Thyroid gland (tissue), 4 donors: ENCODE results near the gene CIITA. TPM values are rescaled to one million over a fixed set of nuclear protein-coding genes. Genes with fewer than 3 reads are reported as not detected.

Source experiments
- DNase-seq, 2 donors: peaks; one replicate each; pipeline ENCODE4 v3.0.0-alpha.2; 2019
- H3K27ac ChIP-seq, 3 donors: fragments of 200-600 bp; sonication (generic); 1 replicate in 2 of 3; 2 replicates in 1 of 3; pipeline ENCODE4 v1.5.1; 2016 to 2019; ENCODE audit warnings: mild to moderate bottlenecking in 1 of 3, moderate library complexity in 1 of 3
- H3K27me3 ChIP-seq: fragments of 200-600 bp; sonication (generic); one replicate; pipeline ENCODE4 v1.5.1; 2019
- H3K36me3 ChIP-seq, 2 donors: fragments of 200-600 bp; sonication (generic); one replicate each; pipeline ENCODE4 v1.5.1; 2016 to 2019
- H3K4me1 ChIP-seq, 2 donors: fragments of 200-600 bp; sonication (generic); one replicate each; pipeline ENCODE4 v1.5.1; 2017 to 2019
- H3K4me3 ChIP-seq, 3 donors: fragments of 200-600 bp; sonication (generic); replicated peaks in 1 of 3; 1 replicate in 2 of 3; 2 replicates in 1 of 3; pipeline ENCODE4 v1.5.1; 2016; ENCODE audit warnings: mild to moderate bottlenecking in 1 of 3
- H3K9me3 ChIP-seq: fragments of 200-600 bp; sonication (generic); one replicate; pipeline ENCODE4 v1.5.1; 2017
- POLR2A ChIP-seq, 2 donors: fragments of 450-650 bp; IDR thresholded peaks; one replicate each; pipeline ENCODE4 v1.6.1; 2017; ENCODE audit warnings: antibody characterized with exemption in 2 of 2, mild to moderate bottlenecking in 2 of 2, moderate library complexity in 1 of 2
- WGBS, 2 donors: methylation state at CpG; one replicate each; pipeline ENCODE4 v1.1.5; 2017; 5-methylcytosine and 5-hydroxymethylcytosine counted together
- intact Hi-C: fragments of 100-400 bp; cut with DNase I; formaldehyde crosslinking; loops from one replicate; pipeline ENCODE4 v1.15.1; 2023
- total RNA-seq, 4 donors: library from RNA; depleted of rRNA; stranded (reverse); fragments of >200 nt; gene quantifications; one replicate each; pipeline ENCODE4 v1.2.3, GENCODE V29; 2016
- TF ChIP-seq, protein P1 (sequence below), 6 experiments: fragments of 200-600 bp in 3 of 6; fragments of 450-650 bp in 3 of 6; sonication (generic) in 3 of 6; IDR thresholded peaks; one replicate each; pipeline ENCODE4 v1.5.1; 2016 to 2019; ENCODE audit warnings: antibody characterized with exemption in 6 of 6, mild to moderate bottlenecking in 2 of 6, inconsistent platforms in 1 of 6, moderate library complexity in 1 of 6

CIITA gene
- total RNA-seq, 4 donors from 2014 or later = 1.8 to 14.3 (median 10.0) TPM

DNA sequence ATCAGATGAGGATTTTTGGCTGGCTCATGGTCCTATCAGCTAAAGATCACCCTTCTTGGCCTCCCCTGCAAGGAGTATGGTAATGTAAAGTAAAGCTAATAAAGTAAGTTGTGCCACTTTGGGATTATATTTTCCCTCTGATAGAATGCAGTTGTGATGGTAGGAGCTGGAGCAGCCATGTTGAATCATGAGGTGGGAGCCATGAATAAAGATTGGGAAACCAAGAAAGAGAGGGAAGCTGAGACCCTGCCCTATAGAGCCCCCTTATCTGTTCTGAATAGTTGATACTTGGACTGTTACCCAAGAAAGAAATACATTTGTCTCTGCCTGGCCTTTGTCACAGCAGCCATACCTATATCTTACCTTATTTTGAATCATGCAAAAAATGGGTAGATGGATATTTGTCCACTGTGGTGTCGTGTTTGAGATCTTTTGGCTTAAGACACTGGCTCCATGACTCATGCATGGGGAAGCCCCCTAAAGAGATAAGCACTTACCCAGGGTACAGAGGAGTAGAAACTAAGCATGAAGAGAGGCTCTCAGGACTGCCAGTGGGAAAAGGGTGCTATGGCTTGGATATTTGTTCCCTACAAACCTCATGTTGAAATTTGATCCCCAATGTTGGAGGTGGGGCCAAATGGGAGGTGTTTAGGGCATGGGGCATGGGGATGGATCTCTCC is 40.7 kb upstream of the CIITA start:
- Histone ChIP-seq H3K27ac (no peak overlapping the region), H3K36me3 (no peaks in the 10 kb centered on the region), H3K4me3 (no peak overlapping the region), H3K4me1 (no peaks in the 10 kb centered on the region), H3K27me3 (no peaks in the 10 kb centered on the region), H3K9me3 (no peaks in the 10 kb centered on the region)
- no peak for DNase-seq
- intact Hi-C loops = no loop called here
- TF ChIP-seq, protein P1, sequence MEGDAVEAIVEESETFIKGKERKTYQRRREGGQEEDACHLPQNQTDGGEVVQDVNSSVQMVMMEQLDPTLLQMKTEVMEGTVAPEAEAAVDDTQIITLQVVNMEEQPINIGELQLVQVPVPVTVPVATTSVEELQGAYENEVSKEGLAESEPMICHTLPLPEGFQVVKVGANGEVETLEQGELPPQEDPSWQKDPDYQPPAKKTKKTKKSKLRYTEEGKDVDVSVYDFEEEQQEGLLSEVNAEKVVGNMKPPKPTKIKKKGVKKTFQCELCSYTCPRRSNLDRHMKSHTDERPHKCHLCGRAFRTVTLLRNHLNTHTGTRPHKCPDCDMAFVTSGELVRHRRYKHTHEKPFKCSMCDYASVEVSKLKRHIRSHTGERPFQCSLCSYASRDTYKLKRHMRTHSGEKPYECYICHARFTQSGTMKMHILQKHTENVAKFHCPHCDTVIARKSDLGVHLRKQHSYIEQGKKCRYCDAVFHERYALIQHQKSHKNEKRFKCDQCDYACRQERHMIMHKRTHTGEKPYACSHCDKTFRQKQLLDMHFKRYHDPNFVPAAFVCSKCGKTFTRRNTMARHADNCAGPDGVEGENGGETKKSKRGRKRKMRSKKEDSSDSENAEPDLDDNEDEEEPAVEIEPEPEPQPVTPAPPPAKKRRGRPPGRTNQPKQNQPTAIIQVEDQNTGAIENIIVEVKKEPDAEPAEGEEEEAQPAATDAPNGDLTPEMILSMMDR (IDR thresholded peaks at IDR 0.05) = no peak
- TF ChIP-seq POLR2A (IDR thresholded peaks at IDR 0.05) = no peak
- WGBS, 2 donors = 84 to 90% methylated on average over 1 of the region's 1 CpG

DNA sequence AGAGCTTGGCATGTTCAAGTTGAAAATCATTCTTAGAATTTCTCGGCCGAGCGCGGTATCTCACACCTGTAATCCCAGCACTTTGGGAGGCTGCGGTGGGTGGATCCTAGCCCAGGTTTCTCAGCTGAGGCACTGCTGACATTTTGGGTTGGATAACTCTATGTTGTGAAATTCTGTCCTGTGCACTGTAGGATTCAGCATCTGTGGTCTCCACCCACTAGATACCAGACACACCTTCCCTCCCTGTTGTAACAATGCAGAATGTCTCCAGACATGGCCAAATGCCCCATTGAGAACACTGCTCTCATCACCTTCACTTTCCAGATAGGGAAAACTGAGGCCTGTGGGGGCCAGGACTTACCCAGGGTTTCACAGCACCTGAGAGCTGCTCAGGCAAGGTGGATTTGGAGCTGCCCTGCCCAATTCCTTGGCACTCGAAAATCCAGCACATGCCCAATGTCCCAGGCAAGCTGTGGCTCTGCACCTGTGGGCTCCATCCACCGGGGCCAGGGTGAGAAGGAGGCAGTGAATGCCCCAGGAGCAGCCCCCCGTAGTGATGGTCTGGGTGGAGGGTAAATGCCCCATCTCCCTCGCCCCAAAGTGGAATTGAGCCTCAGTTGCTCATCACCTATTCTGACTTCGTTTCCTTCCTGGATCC is 38.3 kb upstream of the CIITA start:
- Histone ChIP-seq H3K4me3 (no peak overlapping the region), H3K9me3 (no peaks in the 10 kb centered on the region), H3K27me3 (no peaks in the 10 kb centered on the region), H3K4me1 (no peaks in the 10 kb centered on the region), H3K27ac (no peak overlapping the region), H3K36me3 (no peaks in the 10 kb centered on the region)
- no peak for TF ChIP-seq POLR2A (IDR thresholded peaks at IDR 0.05)
- TF ChIP-seq, protein P1 (IDR thresholded peaks at IDR 0.05) = no peak
- 88 to 91% methylated on average over 9 to 10 of the region's 10 CpGs for WGBS, 2 donors
- no peak for DNase-seq
- intact Hi-C loops = no loop called here

DNA sequence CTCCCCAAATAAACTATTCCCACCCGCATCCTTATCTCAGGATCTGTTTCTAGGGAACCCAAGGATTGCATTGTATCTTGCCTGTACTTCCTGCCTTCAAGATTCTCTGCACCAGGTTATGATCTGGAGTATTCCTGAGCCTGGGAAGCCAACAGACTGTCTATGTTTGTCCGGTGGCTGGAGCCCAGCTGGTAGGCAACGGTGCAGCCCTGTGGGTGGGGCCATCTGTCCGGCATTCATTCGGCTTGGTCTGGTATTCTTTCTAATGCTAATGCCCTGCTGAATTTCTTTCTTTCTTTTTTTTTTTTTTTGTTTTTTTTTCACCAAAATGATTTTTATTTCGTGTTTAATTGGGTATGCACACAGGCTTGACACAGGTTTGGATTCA is 37.7 kb upstream of the CIITA start:
- H3K4me3 ChIP-seq = no peak overlapping the region
- H3K27me3 ChIP-seq = no peaks in the 10 kb centered on the region
- WGBS, 2 donors = 67 to 68% methylated on average over 6 of the region's 6 CpGs
- TF ChIP-seq, protein P1 (IDR thresholded peaks at IDR 0.05) = no peak
- TF ChIP-seq POLR2A (IDR thresholded peaks at IDR 0.05) = no peak
- no peak for DNase-seq
- H3K4me1 ChIP-seq = no peaks in the 10 kb centered on the region
- H3K36me3 ChIP-seq = no peaks in the 10 kb centered on the region
- H3K9me3 ChIP-seq = no peaks in the 10 kb centered on the region
- intact Hi-C loops = no loop called here
- no peak overlapping the region for H3K27ac ChIP-seq

DNA sequence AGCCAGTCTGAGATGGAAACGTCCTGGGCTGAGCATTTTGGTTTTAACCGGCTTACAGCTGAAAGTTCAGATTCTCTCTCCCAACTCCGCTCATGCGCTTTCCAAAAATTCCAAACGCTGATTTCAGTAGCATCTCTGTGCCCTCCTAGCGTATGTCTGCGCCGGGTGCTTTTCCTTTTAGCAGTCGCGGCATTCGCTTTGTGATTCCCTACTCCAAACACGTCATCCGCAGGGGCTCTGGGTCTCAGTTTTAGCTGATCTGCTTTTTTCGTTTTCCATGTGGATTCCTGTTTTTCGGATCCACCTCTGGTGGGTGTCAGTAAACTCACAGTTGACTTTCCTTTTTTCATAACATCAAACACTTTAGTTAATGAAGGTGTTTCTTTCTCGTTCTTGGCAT is 36.3 kb upstream of the CIITA start:
- intact Hi-C loops = no loop called here
- TF ChIP-seq POLR2A (IDR thresholded peaks at IDR 0.05) = no peak
- TF ChIP-seq, protein P1 (IDR thresholded peaks at IDR 0.05) = no peak
- H3K27ac ChIP-seq = no peak overlapping the region
- no peaks in the 10 kb centered on the region for H3K27me3 ChIP-seq
- no peak for DNase-seq
- no peaks in the 10 kb centered on the region for H3K36me3 ChIP-seq
- no peaks in the 10 kb centered on the region for H3K4me1 ChIP-seq
- 71 to 75% methylated on average over 16 of the region's 16 CpGs for WGBS, 2 donors
- H3K9me3 ChIP-seq = no peaks in the 10 kb centered on the region
- H3K4me3 ChIP-seq = no peak overlapping the region

DNA sequence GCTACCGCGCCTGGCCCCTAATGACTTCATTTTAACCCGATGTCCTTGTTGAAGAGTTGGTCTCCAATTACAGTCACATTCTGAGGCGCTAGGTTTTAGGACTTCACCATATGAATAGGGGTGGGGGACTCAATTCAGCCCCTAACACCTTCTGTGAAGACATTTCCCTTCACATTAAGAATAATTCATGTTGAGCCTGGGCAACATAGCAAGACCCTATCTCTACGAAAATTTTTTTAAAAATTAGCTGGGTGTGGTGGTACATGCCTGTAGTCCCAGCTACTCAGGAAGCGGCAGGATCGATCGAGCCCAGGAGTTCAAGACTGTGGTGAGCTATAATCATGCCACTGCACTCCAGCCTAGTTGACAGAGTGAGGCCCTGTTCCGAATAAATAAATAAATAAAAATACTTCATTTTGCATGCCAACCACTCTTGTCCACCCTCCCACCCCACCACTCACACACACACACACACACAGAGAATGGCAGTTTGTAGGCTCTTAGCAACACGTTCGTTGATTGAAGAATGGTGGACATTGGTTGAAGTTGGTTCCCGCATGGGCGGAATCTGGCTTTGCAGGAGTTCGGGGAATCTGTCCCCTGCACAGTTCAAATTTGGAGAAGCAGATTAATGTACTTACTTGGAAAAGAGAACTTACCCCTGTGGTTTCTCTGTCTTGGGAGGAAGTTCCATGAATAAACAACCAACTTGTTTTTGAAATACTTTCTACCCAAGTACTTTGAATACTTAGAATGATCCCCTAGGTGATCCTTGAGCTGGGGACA is 30.6 kb upstream of the CIITA start:
- Histone ChIP-seq H3K36me3 (no peaks in the 10 kb centered on the region), H3K27ac (no peak overlapping the region), H3K9me3 (no peaks in the 10 kb centered on the region), H3K4me1 (no peaks in the 10 kb centered on the region), H3K27me3 (no peaks in the 10 kb centered on the region), H3K4me3 (no peak overlapping the region)
- WGBS, 2 donors = 91 to 95% methylated on average over 14 of the region's 14 CpGs
- intact Hi-C loops = no loop called here
- no peak for DNase-seq
- TF ChIP-seq POLR2A (IDR thresholded peaks at IDR 0.05) = no peak
- TF ChIP-seq, protein P1 (IDR thresholded peaks at IDR 0.05) = no peak
